BJ (cell line): ENCODE results near the gene ZNF236. TPM values are rescaled to one million over a fixed set of nuclear protein-coding genes. Genes with fewer than 3 reads are reported as not detected.
A peak's percentile ranks its signal among the peaks of the same experiment; 100 is the strongest.

Experiments
- CTCF ChIA-PET: fragments of 350-600 bp; formaldehyde crosslinking; extraction: SDS; loops from one replicate; lab custom pipeline; 2021; ENCODE audit warnings: antibody characterized with exemption, inconsistent platforms; lab: Yijun Ruan, JAX
- POLR2A ChIA-PET: fragments of 300-600 bp; sonication (Branson Sonifier 250); formaldehyde crosslinking; extraction: SDS; loops from one replicate; lab custom pipeline; 2021; ENCODE audit warnings: antibody characterized with exemption; lab: Charles Lee
- DNase-seq: peaks from one replicate; pipeline ENCODE4 v3.0.0-alpha.2; 2011; ENCODE audit warnings: low read depth
- H3K27me3 ChIP-seq: 2 replicates; pipeline ENCODE4 v1.6.0; 2011; ENCODE audit warnings: low read length; ENCODE audit not compliant: control insufficient read depth, insufficient read depth
- H3K36me3 ChIP-seq: 2 replicates; pipeline ENCODE4 v1.5.1; 2011; ENCODE audit warnings: low read length; ENCODE audit not compliant: control insufficient read depth, insufficient read depth
- H3K4me3 ChIP-seq: 2 replicates; pipeline ENCODE4 v1.5.1; 2011; ENCODE audit warnings: low read depth, mild to moderate bottlenecking, control low read depth, low read length
- polyA plus RNA-seq: library from polyadenylated mRNA; depleted of rRNA; stranded (reverse); fragments of >200 nt; gene quantifications from 2 replicates; pipeline ENCODE4 v1.2.3, GENCODE V29; 2011
- TF ChIP-seq, protein P1 (sequence below): IDR thresholded peaks from 2 replicates; pipeline ENCODE4 v1.5.1; 2011; ENCODE audit warnings: low read depth, mild to moderate bottlenecking, control low read depth, inconsistent platforms, low read length, moderate library complexity; ENCODE audit not compliant: insufficient read depth

Gene ZNF236
- polyA plus RNA-seq, 1 experiment: 5.1 TPM

DNA sequence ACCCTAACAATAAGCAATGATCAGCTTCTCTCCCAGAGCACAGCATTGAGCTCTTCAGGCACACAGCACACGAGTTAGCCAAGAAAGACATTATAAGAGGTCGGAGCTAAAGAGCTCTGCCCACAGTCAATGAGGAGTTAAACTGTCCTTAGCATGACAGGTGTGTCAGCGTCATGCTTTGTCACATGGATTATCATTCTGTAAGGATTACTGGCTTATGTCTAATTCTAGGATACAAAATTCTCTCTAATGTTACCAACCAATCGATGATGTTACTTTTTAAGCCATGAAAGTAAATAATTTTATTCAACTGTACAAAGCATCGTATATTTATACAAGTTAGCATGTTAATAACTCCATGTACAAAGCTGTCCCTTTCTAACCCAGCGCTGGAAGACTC, 108.8 kb downstream of the ZNF236 start:
- Histone ChIP-seq H3K27me3 (no peaks in the 10 kb centered on the region), H3K4me3 (no peak overlapping the region), H3K36me3 (peaks cover 6% of the 10 kb centered on the region)
- POLR2A ChIA-PET: no interaction called here
- TF ChIP-seq, protein P1, sequence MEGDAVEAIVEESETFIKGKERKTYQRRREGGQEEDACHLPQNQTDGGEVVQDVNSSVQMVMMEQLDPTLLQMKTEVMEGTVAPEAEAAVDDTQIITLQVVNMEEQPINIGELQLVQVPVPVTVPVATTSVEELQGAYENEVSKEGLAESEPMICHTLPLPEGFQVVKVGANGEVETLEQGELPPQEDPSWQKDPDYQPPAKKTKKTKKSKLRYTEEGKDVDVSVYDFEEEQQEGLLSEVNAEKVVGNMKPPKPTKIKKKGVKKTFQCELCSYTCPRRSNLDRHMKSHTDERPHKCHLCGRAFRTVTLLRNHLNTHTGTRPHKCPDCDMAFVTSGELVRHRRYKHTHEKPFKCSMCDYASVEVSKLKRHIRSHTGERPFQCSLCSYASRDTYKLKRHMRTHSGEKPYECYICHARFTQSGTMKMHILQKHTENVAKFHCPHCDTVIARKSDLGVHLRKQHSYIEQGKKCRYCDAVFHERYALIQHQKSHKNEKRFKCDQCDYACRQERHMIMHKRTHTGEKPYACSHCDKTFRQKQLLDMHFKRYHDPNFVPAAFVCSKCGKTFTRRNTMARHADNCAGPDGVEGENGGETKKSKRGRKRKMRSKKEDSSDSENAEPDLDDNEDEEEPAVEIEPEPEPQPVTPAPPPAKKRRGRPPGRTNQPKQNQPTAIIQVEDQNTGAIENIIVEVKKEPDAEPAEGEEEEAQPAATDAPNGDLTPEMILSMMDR: no peak
- CTCF ChIA-PET: interaction anchor here (0.9 to 2.0 kb wide), 5 partner anchors 9 to 129 kb away, joined by 3 to 7 read pairs (median 3); no protein-coding TSS in a partner anchor
- DNase-seq: no peak

DNA sequence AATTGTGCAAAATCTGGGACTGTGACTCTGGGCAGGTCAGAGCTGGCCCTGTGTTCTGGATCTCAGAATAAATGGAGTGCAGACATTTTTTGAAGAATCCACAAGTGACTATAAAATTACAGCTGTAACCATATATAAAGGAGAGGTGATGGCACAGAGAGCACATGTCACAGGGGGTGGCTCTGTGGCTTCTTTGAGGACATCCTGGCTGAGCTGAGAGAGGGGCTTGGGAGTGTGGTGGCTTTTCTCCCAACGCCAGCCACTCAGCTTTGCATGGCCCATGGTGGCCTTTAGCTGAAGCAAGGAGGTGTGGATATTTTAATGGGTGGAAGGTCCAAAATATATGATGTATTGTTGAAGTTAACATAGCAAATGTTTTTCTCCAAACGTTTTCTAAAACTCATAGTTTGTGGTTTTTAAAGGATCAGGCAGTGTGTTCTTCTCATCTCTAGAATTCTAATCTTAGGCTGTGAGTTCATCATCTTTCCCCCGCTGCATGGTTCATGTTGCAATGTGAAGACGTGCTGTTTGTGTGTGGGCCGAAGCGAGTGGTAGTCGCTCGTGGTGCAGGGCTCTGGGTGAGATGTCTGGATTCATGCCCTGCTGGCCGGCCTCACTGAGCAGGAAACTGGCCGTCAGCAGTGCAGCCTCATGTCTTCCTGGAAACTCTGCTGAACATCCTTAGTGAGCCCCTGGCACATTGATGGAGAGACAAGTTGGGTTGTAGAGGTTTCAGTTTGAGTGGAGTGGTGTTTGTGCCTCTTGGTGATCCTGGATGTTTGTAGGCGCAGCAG, 109.9 kb downstream of the ZNF236 start:
- POLR2A ChIA-PET: no interaction called here
- Histone ChIP-seq H3K4me3 (no peak overlapping the region), H3K36me3 (peaks cover 8% of the 10 kb centered on the region), H3K27me3 (no peaks in the 10 kb centered on the region)
- CTCF ChIA-PET: interaction anchor here (0.9 to 2.0 kb wide), 8 partner anchors 9 to 131 kb away, joined by 3 to 7 read pairs (median 3); no protein-coding TSS in a partner anchor
- TF ChIP-seq, protein P1: no peak
- DNase-seq: no peak

DNA sequence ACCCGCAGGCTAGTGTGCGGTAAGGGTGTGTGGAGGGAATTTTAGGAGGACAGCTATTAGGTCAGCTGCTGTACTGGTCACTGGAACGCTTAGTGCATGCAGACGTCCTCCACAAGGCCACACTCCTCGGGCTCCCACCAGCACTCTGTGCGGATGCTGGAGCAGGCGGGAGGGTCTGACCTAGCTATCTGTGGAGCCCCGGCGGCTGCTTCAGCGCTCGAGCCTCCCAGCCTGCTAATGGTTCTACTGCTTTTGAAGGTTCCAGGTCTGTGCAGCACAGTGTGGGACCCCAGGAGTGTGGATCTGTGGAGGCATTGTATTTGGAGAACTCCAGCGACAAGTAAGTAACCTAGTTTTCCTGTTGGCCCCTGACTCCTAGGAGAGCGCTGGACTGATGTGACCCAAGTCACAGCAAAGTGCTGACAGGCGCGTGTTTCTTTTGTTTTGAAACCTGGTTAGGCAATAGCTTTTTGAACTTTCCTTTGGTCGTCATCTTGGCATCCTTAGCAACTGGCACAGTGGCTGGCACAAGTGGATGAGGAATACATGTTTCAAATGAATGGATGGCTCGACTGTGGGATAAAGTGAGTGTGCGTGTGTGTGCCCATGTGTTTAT, 113.5 kb downstream of the ZNF236 start:
- Histone ChIP-seq H3K4me3 (no peak overlapping the region), H3K36me3 (peaks cover 8% of the 10 kb centered on the region; the same call in 1 of the 2 replicates), H3K27me3 (no peaks in the 10 kb centered on the region)
- ChIA-PET POLR2A (no interaction called here), CTCF (no interaction called here)
- no peak for DNase-seq
- TF ChIP-seq, protein P1: no peak

DNA sequence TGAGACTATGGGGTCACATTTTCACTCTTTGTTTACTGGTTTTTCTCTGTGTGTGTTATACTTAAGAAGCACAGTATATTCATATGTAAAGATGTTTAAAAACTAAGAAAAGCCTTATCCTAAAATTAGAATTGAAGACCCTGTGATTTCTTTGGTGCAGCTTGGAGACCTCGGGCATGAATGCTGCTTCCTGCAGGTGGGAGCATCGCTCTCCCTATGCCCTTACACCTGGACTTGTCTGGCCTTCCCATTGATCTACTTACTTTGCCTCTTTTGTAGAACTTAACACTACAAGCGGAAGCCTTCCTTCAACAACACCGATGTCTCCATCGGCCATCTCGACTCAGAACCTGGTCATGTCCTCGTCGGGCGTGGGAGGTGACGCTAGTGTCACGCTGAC, 114.5 kb downstream of the ZNF236 start:
- no peaks in the 10 kb centered on the region for H3K27me3 ChIP-seq
- H3K36me3 ChIP-seq: peaks cover 11% of the 10 kb centered on the region; the same call in 1 of the 2 replicates
- no peak for DNase-seq
- TF ChIP-seq, protein P1: no peak
- no peak overlapping the region for H3K4me3 ChIP-seq
- POLR2A ChIA-PET: no interaction called here
- CTCF ChIA-PET: no interaction called here

DNA sequence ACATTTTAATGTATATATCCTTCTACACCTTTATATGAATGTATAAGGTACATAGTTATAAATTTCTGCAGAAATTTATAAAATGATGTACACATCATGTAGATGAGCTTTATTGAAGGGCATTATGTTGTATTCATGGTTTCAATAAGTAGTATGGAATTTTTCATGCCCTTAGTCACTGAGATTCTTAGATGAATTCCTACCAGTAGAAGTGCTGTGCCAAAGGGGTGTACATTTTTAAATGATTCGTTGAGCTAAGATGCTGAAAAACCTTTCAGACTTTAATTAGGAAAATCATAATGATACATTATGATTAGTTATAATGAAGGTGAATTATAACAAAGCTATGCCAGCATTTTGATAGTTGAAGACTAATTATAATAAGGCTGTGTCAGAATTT, 115.2 kb downstream of the ZNF236 start:
- TF ChIP-seq, protein P1: peak; percentile 31; the same call in 1 of the 2 replicates
- Histone ChIP-seq H3K36me3 (peaks cover 11% of the 10 kb centered on the region; the same call in 1 of the 2 replicates), H3K4me3 (no peak overlapping the region), H3K27me3 (no peaks in the 10 kb centered on the region)
- ChIA-PET CTCF (interaction anchor here (0.6 to 1.1 kb wide), 3 partner anchors 11 to 45 kb away, joined by 3 read pairs; no protein-coding TSS in a partner anchor), POLR2A (no interaction called here)
- DNase-seq: no peak
